Esophagus squamous epithelium (tissue), 4 donors: ENCODE data around the gene IL21R.

Source experiments
- POLR2A ChIP-seq, 4 donors: fragments of 450-650 bp; IDR thresholded peaks; one replicate each; pipeline ENCODE4 v1.6.1; 2017; ENCODE audit warnings: antibody characterized with exemption in 4 of 4, mild to moderate bottlenecking in 4 of 4, moderate library complexity in 3 of 4
- TF ChIP-seq, protein P1 (sequence below), 6 experiments: fragments of 450-650 bp in 4 of 6; fragments of 200-600 bp in 2 of 6; sonication (generic) in 2 of 6; IDR thresholded peaks; one replicate each; pipeline ENCODE4 v1.5.1; 2016 to 2019; ENCODE audit warnings: antibody characterized with exemption in 6 of 6, mild to moderate bottlenecking in 4 of 6, moderate library complexity in 4 of 6

DNA sequence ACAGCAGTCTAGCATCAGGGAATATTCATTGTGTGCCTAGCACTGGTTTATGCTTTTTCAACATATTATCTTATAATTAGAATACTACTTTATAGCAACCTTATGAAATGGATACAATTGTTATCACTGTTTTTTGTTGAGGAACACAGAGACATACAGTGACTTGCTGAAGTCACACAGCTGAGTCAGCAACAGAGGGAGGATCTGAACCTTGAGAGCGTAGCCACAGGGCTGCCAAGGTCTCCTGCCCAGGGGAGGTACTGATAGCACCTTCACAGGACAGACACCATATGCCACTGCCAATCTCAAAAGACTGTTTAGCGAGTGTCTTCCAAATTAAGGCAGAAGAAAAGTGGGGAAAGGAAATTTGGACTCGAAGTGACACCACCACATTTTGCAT lies 84.8 kb downstream of the IL21R start:
- no peak for TF ChIP-seq POLR2A (IDR thresholded peaks at IDR 0.05)
- TF ChIP-seq, protein P1, sequence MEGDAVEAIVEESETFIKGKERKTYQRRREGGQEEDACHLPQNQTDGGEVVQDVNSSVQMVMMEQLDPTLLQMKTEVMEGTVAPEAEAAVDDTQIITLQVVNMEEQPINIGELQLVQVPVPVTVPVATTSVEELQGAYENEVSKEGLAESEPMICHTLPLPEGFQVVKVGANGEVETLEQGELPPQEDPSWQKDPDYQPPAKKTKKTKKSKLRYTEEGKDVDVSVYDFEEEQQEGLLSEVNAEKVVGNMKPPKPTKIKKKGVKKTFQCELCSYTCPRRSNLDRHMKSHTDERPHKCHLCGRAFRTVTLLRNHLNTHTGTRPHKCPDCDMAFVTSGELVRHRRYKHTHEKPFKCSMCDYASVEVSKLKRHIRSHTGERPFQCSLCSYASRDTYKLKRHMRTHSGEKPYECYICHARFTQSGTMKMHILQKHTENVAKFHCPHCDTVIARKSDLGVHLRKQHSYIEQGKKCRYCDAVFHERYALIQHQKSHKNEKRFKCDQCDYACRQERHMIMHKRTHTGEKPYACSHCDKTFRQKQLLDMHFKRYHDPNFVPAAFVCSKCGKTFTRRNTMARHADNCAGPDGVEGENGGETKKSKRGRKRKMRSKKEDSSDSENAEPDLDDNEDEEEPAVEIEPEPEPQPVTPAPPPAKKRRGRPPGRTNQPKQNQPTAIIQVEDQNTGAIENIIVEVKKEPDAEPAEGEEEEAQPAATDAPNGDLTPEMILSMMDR (IDR thresholded peaks at IDR 0.05): no peak
